Parathyroid adenoma (tissue), 2 donors: ENCODE data around the gene SOBP.

Experiments used
- H2AFZ ChIP-seq: fragments of 300-600 bp; sonication (generic); one replicate; pipeline ENCODE4 v1.7.0; 2017; ENCODE audit warnings: antibody characterized with exemption, mild to moderate bottlenecking
- H3K27ac ChIP-seq: fragments of 300-600 bp; sonication (generic); one replicate; pipeline ENCODE4 v1.7.0; 2017
- H3K27me3 ChIP-seq: fragments of 300-600 bp; sonication (generic); one replicate; pipeline ENCODE4 v1.7.0; 2017; ENCODE audit warnings: low read length; ENCODE audit not compliant: control insufficient read depth, insufficient read depth
- H3K36me3 ChIP-seq: fragments of 300-600 bp; sonication (generic); one replicate; pipeline ENCODE4 v1.7.0; 2017; ENCODE audit warnings: low read length; ENCODE audit not compliant: control insufficient read depth, insufficient read depth
- H3K4me1 ChIP-seq: fragments of 300-600 bp; sonication (generic); one replicate; pipeline ENCODE4 v1.7.0; 2017; ENCODE audit warnings: control low read depth
- H3K4me2 ChIP-seq: fragments of 300-600 bp; sonication (generic); one replicate; pipeline ENCODE4 v1.7.0; 2017; ENCODE audit warnings: low read length
- H3K4me3 ChIP-seq: fragments of 300-600 bp; sonication (generic); one replicate; pipeline ENCODE4 v1.7.0; 2017; ENCODE audit warnings: low read depth, low read length
- H3K79me2 ChIP-seq: fragments of 300-600 bp; sonication (generic); one replicate; pipeline ENCODE4 v1.7.0; 2017; ENCODE audit warnings: control low read depth
- H3K9ac ChIP-seq: fragments of 300-600 bp; sonication (generic); one replicate; pipeline ENCODE4 v1.7.0; 2017; ENCODE audit warnings: mild to moderate bottlenecking
- H3K9me3 ChIP-seq: fragments of 300-600 bp; sonication (generic); one replicate; pipeline ENCODE4 v1.7.0; 2017; ENCODE audit warnings: low read length; ENCODE audit not compliant: control insufficient read depth
- CTCF ChIP-seq: fragments of 300-600 bp; sonication (generic); IDR thresholded peaks from one replicate; pipeline ENCODE4 v1.7.0; 2017; ENCODE audit warnings: antibody characterized with exemption, mild to moderate bottlenecking
- donor health status: primary hyperparathyroidism.

The SOBP gene

GRCh38 chr6:107613651-107614379, 123.9 kb downstream of the SOBP start:
- Histone ChIP-seq H3K27me3 (no peaks in the 10 kb centered on the region), H3K9me3 (no peaks in the 10 kb centered on the region), H3K36me3 (no peaks in the 10 kb centered on the region), H3K9ac (no peak overlapping the region), H3K4me3 (no peak overlapping the region), H3K4me1 (peaks cover 2% of the 10 kb centered on the region), H3K27ac (no peak overlapping the region), H2AFZ (no peak overlapping the region), H3K4me2 (no peak overlapping the region), H3K79me2 (peaks cover 15% of the 10 kb centered on the region)
- no peak for TF ChIP-seq CTCF

- no peak for TF ChIP-seq CTCF
- Histone ChIP-seq H3K27me3 (no peaks in the 10 kb centered on the region), H3K4me3 (no peak overlapping the region), H2AFZ (no peak overlapping the region), H3K4me2 (no peak overlapping the region), H3K27ac (no peak overlapping the region), H3K36me3 (no peaks in the 10 kb centered on the region), H3K9ac (no peak overlapping the region), H3K9me3 (no peaks in the 10 kb centered on the region), H3K79me2 (peaks cover 11% of the 10 kb centered on the region), H3K4me1 (peaks cover 2% of the 10 kb centered on the region)
Observed at GRCh38 chr6:107614828-107615227, 124.9 kb downstream of the SOBP start.

- H3K4me3 ChIP-seq, result no peak overlapping the region
- no peak for TF ChIP-seq CTCF
Observed at GRCh38 chr6:107616775-107617174, 126.9 kb downstream of the SOBP start.

GRCh38 chr6:107617341-107617932, 127.5 kb downstream of the SOBP start:
- TF ChIP-seq CTCF, result no peak
- Histone ChIP-seq H2AFZ (no peak overlapping the region), H3K9ac (no peak overlapping the region), H3K36me3 (no peaks in the 10 kb centered on the region), H3K27me3 (no peaks in the 10 kb centered on the region), H3K79me2 (no peaks in the 10 kb centered on the region), H3K4me3 (no peak overlapping the region), H3K9me3 (no peaks in the 10 kb centered on the region), H3K4me1 (no peaks in the 10 kb centered on the region), H3K27ac (no peak overlapping the region), H3K4me2 (no peak overlapping the region)

More at GRCh38 chr6:107616775-107617174, 126.9 kb downstream of the SOBP start:
- Histone ChIP-seq H3K27ac (no peak overlapping the region), H3K9ac (no peak overlapping the region), H3K9me3 (no peaks in the 10 kb centered on the region), H3K4me2 (no peak overlapping the region), H3K4me1 (no peaks in the 10 kb centered on the region), H3K36me3 (no peaks in the 10 kb centered on the region), H3K79me2 (peaks cover 2% of the 10 kb centered on the region), H2AFZ (no peak overlapping the region), H3K27me3 (no peaks in the 10 kb centered on the region)

GRCh38 chr6:107618672-107619071, 128.8 kb downstream of the SOBP start:
- no peak overlapping the region for H3K4me3 ChIP-seq

More at GRCh38 chr6:107618672-107619071, 128.8 kb downstream of the SOBP start:
- Histone ChIP-seq H3K27me3 (no peaks in the 10 kb centered on the region), H3K27ac (no peak overlapping the region), H3K9ac (no peak overlapping the region), H3K36me3 (no peaks in the 10 kb centered on the region), H3K79me2 (no peaks in the 10 kb centered on the region), H3K4me1 (no peaks in the 10 kb centered on the region), H2AFZ (no peak overlapping the region), H3K9me3 (no peaks in the 10 kb centered on the region), H3K4me2 (no peak overlapping the region)
- TF ChIP-seq CTCF, result no peak
